SK-N-SH (cell line): Measurements from ENCODE around the gene NEK10.

Experiments used
- GABPA ChIP-seq: IDR thresholded peaks from 2 replicates; pipeline ENCODE4 v1.4.0; 2012; ENCODE audit warnings: low read depth, mild to moderate bottlenecking
- GATA2 ChIP-seq: sonication (generic); formaldehyde crosslinking; IDR thresholded peaks from 2 replicates; pipeline ENCODE4 v1.5.0; 2020; ENCODE audit warnings: mild to moderate bottlenecking, missing genetic modification reagents
- RAD21 ChIP-seq: IDR thresholded peaks from 2 replicates; pipeline ENCODE4 v1.6.1; 2012; ENCODE audit warnings: mild to moderate bottlenecking, low read length
- TAF1 ChIP-seq: IDR thresholded peaks from 2 replicates; pipeline ENCODE4 v1.6.1; 2012; ENCODE audit warnings: low read depth, mild to moderate bottlenecking, low read length, moderate library complexity, borderline replicate concordance
- YY1 ChIP-seq: IDR thresholded peaks from 2 replicates; pipeline ENCODE4 v1.4.0; 2012; ENCODE audit warnings: low read depth, mild to moderate bottlenecking
- TF ChIP-seq, protein P1 (sequence below): fragments of 200-600 bp; sonication (generic); IDR thresholded peaks from 2 replicates; pipeline ENCODE4 v1.6.1; 2017; ENCODE audit warnings: antibody characterized with exemption, mild to moderate bottlenecking, moderate library complexity
- TF ChIP-seq, protein P2 (sequence below): IDR thresholded peaks from 2 replicates; pipeline ENCODE4 v1.4.0; 2012; ENCODE audit warnings: low read depth

DNA sequence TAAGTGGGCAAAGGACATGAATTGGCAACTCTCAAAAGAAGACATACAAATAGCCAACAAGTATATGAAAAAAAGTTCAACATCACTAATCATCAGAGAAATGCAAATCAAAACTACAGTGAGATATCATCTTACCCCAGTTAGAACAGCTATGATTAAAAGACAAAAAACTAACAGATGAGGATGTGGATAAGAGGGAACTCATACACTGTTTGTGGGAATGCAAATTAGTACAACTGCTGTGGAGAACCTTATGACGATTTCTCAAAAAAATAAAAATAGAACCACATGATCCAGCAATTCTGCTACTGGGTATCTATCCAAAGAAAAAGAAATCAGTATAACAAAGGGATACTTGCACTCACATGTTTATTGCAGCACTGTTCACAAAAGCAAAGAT lies 28.6 kb downstream of the NEK10 start:
- TF ChIP-seq, protein P1, sequence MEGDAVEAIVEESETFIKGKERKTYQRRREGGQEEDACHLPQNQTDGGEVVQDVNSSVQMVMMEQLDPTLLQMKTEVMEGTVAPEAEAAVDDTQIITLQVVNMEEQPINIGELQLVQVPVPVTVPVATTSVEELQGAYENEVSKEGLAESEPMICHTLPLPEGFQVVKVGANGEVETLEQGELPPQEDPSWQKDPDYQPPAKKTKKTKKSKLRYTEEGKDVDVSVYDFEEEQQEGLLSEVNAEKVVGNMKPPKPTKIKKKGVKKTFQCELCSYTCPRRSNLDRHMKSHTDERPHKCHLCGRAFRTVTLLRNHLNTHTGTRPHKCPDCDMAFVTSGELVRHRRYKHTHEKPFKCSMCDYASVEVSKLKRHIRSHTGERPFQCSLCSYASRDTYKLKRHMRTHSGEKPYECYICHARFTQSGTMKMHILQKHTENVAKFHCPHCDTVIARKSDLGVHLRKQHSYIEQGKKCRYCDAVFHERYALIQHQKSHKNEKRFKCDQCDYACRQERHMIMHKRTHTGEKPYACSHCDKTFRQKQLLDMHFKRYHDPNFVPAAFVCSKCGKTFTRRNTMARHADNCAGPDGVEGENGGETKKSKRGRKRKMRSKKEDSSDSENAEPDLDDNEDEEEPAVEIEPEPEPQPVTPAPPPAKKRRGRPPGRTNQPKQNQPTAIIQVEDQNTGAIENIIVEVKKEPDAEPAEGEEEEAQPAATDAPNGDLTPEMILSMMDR = no peak
- TF ChIP-seq RAD21 (no peak), TAF1 (no peak), YY1 (no peak), GATA2 (CRISPR knock-in tag) (no peak), GABPA (no peak)
- TF ChIP-seq, protein P2, sequence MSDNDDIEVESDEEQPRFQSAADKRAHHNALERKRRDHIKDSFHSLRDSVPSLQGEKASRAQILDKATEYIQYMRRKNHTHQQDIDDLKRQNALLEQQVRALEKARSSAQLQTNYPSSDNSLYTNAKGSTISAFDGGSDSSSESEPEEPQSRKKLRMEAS = no peak
